DMS114 treated with DMSO at 0.1 percent for 48 hours (cell line): ENCODE results near the gene NEXN.
"Not testable (repeated sequence)": the region's sequence is repeated elsewhere in the genome, so short reads cannot be mapped to it uniquely, and the experiment has no call there.

Experiments used
- DNase-seq: peaks from one replicate; lab custom pipeline; 2025; ENCODE audit not compliant: unreplicated experiment; lab: John Stamatoyannopoulos, UW

Gene NEXN

DNA sequence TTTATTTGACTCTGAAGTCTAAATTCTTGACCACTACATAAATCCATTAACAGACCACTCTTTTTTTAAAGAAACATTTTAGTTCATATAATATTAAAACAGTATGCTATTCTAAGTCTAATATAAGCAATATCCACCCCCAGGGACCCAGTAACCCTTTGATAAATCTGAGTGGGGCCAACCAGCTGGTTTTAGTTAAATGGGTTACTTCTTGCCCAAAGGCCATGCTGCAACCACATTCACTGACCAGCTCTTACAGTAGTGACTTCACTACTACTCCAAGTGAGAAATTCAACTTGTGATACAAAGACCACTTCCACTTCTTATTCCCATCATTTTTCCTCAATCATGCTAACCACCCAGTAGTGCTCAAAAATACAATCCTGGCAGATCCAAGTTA, 70.0 kb downstream of the NEXN start:
- DNase-seq = no peak

DNA sequence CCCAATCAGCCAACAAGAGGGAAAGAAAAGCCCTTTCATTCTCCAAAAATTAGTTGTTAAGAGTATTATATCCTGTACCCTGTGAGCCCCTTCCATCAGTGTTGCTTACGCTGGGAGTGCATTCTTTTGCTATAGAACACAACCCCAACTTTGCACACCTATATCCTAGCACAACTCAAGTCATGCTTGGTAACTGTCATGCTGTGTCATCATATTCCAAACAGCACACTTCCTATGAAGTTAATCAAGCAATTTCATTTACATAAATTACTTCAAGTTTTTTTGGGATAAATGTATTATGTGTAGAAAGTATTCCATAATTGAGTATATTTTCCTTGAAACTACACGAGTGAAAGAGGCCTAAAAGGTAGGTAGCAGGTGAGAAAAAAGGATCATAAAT, 70.4 kb downstream of the NEXN start:
- no peak for DNase-seq

DNA sequence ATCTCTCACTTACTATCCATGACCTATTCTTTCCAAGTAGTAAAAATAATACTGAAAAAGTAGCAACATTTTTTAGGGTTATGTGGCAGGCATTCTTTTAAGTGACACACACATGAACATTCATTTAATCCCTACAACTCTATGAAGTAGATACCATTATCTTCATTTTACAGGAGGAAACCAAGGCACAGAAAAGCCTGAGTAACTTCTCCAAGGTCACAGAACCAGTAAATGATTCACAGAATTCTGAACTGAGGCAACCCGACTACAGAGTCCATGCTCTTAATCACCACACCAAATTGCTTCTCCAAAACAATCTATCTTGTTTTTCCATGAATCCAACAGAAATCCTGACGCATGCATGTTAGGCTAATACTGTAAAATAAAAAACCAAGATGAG, 73.0 kb downstream of the NEXN start:
- no peak for DNase-seq

DNA sequence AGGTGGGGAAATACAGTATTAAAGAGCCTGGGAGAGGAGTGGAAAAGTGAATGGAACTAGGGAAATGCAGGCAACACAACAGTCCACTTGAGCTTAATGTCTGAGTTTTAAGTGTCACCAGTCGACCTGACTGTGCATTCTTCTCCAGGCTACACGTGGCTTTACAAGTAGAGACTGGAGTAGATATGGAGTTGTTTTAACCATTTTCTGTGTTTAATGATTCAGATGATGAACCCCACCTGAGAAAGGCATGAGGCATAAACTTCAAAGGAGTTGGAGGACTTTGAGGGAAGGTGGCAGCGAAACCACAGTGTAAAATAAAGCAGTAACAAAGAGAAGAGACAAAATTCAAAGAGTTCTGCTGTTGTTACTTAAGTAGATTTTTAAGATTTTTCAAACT, 77.9 kb downstream of the NEXN start:
- DNase-seq = no peak

DNA sequence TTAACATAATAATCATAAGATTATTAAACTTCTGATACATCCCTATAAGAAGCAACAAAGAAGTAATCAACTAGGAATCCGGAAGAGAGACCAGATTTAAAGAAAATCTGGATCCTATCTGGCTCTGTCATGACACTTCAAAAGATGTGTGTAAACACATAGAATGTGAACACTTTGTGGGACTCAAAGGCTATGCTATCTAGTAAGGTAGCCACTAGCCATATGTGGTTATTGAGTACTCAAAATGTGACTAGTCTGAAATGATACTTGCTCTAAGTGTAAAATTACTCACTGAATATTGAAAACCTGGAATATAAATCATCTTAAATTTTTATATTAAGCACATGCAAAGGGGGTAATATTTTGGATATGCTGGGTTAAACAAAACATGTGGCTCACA, 81.8 kb downstream of the NEXN start:
- no peak for DNase-seq

DNA sequence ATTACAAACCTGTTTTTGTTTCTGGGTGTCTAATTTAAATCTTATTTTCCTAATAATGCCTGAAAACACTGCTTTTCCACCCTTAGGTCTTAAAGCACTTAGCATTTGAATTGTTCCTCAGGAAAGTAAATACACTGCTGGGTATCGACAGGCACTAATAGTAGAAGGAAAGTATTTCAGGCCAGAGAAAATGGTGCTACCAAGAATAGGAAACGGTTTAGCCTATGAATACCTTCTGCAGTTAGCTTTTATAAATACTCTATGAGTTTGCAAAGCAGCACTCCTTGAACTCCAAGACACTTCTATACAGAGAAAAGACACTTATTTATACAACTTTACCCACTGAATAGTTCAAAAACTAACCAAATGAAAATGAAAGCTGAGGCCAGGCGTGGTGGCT, 83.7 kb downstream of the NEXN start:
- DNase-seq = no peak

DNA sequence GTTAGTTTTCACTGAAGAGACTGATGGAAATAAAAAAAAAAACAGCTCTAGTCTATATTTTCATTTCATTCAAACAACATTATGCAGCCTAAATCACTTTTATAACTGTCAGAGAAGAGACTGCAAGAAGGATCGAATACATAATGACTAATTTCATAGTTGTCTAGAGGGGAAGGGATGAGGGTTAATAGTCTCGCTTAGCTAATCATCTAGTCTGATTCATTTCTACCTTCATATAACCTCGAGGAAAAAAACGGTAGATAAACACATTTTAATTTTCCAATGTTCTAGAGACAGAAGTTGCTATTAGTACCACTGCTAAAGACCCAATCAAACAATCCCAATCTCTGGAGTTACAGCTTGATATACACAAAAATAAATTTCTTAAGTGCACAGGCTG, 87.0 kb downstream of the NEXN start:
- DNase-seq = no peak

DNA sequence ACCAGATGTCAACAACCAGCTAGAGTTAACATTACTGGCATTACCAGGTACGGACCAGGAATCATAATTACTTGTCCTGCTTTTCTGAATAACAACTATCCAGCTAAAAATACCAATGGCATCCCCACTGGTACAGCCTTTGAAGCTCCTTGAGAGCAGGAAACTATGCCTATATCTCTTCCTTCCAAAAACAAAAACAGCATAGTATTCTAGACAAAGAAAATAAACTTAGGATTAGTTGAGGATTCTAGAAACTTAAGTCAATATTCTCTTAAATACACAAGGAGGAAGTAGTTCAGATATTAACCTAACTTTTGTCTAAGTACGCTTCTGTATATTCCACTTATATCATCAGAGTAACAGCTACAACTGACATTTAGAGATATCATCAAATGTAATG, 87.5 kb downstream of the NEXN start:
- no peak for DNase-seq

DNA sequence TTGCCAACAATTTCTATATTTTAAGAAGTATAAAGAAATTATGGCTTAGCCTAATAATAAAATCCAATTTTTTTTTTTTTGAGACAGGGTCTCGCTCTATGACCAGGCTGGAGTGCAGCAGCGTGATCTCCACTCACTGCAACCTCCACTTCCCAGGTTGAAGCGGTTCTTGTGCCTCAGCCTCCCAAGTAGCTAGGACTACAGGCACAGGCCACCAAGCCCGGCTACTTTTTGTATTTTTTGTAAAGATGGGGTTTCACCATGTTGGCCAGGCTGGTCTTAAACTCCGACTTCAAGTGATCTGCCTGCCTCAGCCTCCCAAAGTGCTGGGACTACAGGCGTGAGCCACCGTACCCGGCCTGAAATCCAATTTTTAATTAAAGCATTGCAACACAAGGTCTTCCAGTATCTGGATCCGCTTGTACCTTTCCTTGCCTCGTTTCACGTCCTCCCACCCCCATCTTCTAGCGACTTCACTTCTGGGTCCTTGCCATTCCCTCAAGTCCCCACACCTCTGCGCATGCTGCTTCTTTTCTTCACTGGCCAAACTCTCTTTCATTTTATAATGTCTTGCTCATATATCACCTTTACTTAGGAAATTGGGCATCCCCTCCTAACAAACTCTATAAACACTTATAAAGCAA, 88.1 kb downstream of the NEXN start:
- DNase-seq = no peak

DNA sequence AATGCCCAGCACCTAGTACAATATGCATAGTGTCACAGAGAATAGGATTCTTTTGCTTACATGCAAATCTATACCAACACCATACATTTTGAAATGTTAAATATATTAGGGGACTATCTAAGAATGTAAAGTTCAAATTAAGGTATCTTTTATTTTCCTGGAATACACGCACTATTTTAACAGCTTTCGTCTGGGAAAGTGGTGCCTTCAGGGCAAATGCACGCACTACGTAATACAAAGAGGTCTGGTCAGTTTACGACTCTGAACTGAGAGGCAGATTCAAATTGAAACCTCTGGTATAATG, 89.5 kb downstream of the NEXN start:
- no peak for DNase-seq

DNA sequence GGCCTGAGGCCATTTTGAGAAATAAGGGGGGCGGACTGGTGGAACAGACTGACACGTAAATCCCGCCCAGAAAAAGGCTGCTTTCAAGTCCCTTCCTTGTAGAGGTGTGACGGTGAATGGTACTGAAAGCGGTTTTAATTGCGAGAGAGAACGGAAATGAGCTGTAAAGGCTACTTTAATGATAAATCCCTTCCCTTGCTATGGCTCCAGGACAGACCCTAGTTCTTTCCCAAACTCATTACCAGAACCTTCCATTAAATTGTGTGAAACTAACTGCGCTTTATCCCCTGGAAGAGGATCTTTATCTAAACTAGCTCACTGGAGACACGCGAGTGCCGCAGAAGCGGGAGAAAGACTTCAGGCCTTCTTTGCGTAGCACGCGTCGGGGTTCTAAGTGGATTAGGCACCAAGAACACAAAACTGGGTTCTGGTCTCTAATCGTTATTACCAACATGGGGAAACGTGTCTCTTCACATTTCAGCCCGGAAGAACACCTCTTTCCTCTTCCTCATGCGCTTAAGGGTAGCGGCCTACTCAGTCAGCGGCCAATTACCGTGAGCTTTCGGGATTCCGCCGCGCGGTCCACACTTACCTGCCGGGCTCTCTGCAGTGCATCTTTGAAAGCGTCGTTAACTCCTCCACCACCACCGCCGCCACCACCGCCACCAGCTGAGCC, 90.0 kb downstream of the NEXN start:
- DNase-seq = peak; percentile 85

DNA sequence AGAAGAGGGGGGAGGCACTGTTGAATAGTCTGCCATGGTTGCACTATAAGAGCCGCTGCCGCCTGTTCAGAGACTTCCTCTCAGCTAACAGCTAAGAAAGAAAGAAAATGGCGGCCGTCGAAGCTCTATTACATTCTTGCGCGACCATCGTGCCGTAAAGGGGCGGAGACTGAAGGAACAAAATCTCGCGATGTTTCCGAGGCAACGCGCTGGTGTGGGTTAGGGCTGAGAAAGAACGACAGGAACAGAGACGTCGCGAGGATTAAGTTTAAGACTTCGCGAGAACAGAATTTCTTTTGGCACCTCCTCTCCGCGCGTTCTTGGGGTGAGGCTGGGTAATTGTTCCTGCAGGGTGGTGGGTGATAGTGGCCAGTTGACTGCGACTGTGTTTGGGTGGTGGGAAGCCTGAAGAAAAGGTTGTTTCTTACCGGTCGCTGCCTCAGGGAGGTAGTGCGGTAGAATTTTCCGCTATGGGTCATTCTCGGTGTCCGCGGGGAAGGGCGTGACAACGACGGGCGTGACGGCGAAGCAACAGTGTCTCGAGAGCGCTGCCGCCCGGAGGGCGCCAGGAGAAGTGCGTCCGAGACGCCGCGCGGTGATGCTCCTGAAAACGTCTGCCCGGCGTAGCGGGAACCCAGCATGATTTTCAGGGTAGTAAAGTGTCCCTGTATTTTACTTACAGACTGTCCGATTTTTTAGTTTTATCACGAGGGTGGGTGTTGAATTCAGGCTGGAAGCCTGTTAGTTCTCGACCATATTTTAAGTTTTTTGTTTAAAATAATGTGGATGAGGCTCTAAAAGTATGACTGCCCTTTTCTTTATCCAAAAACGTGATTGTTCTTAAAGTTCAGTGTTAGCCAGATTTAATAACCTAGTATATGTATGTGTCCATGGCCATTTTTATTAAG, 90.8 kb downstream of the NEXN start, which contains the start of gene FUBP1:
TSS of gene FUBP1 (minus strand) at position 104 of the 908 bp plus-strand sequence. CDS start at position 36, 68 bp downstream.
- peak; percentile 99 for DNase-seq

DNA sequence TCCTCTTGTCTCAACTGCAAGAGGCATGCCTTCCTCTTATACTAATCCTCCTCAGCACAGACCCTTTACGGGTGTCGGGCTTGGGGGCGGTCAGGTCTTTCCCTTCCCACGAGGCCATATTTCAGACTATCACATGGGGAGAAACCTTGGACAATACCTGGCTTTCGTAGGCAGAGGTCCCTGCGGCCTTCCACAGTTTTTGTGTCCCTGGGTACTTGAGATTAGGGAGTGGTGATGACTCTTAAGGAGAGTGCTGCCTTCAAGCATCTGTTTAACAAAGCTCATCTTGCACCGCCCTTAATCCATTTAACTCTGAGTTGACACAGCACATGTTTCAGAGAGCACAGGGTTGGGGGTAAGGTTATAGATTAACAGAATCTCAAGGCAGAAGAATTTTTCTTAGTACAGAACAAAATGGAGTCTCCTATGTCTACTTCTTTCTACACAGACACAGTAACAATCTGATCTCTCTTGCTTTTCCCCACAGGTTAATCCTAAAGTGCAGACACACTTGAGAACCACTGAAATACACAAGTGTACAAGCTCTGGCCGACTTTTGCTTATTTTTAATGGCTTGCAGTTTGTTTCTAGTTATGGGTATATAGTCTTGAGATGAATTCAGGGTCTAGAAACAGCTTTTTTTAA, 95.0 kb downstream of the NEXN start:
- DNase-seq = not testable (repeated sequence)

DNA sequence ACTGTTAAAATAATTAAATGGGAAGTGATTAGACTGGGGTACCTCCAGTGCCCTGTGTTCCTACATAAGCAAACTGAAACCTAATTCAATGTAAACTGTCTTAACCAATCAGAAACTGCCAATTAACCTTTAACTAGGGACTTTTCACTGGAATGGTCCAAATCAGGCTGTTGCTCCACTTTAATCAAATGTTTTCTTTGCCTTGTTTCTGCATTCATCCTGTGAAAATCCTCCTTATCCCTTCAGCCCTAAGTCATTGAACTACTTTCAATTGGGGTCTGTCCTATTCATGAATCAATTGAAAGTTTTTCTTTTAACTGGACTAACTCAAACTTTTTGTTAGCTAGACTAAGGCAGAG, 95.6 kb downstream of the NEXN start:
- DNase-seq = no peak

DNA sequence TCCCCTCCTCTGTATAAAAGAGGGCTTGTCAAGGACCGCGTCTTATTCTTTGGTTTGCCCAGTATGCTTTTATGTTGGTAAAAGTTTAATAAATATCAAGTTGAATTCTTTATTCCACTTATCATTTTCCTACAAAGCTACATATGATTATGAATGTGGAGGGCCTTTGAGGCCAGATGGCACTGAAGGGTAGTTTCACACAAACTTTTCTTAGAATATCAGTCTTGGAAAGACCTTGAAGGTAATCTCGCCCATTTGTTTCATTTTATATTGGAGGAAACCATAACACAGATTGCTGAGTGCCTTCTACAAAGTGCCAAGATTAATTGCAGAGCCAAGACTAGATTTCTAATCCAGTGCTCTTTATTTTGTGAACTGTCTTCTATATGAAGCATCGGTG, 96.2 kb downstream of the NEXN start:
- no peak for DNase-seq

DNA sequence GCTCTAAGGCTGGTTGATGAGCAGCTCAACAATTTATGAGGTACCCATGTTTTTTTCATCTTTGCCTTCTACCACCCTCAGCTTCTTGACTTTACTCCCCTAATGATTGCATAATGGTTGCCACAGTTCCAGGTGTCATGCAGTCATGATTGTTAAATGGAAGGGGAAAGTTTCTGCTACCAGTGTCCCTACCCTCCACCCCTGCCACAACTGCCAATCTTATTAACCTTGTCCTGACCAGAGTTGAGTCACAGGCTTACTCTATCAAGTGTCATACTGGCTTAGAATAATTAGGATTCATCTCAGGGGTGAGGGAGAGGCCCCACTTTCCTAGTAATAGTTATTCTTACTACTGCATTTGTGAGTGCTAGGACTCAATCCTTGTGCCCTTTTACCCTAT, 98.4 kb downstream of the NEXN start:
- no peak for DNase-seq

DNA sequence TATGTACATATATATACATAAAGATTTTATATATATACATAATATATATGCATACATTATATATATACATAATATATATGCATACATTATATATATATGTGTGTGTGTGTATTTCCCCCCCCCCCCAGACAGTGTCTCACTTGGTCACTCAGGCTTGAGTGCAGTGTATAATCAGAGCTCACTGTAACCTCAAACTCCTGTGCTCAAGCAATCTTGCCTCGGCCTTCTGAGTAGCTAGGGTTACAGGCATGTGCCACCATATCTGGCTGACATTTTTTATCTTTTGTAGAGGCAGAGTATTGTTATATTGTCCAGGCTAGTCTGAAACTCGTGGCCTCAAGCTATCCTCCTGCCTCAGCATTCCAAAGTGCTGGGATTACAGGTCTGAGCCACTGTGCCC, 99.5 kb downstream of the NEXN start:
- DNase-seq = no peak

DNA sequence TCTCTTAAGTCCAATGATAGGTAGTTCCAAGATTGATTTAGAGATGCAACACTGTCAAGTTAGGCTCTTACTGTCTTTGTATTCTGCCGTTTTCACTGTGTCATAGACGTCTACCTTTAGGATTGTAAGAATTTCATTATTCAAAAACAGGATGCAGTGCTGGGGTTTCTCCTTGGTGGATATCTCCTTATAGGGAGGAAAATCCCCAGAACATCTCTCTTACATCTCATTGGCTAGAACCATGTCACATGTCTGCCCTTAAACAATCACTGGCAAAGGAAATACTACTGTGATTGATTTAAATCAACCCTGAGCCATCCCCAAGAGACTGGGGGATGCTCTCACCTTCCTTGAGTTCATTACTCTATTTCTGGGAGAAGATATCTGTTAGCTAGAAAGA, 101.3 kb downstream of the NEXN start:
- no peak for DNase-seq

DNA sequence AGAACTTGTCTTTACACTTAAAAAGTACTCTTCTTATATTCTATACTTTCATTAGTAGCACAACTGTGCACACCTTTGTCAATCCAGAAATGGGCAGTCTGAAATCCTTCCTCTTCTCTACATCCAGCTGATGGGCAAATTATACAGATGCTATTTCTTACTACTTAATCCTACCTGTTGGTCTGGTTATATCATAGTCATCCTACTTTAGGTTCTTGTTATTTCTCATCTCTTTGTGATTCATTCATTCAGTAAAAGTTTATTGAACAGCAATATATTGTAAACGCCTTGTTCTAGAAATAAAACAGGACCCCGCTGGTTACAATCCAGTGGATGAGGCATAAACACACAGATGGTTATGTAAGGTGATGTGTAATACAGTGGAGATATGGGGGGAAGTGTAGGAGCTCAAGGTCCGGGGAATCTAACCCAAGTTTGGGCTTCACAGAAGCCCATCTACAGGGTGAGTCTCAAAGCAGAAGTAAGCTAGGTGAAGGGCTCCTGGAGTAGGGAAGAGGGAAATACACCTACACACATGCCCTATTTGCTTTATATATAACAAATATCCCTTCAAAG, 102.3 kb downstream of the NEXN start:
- no peak for DNase-seq

DNA sequence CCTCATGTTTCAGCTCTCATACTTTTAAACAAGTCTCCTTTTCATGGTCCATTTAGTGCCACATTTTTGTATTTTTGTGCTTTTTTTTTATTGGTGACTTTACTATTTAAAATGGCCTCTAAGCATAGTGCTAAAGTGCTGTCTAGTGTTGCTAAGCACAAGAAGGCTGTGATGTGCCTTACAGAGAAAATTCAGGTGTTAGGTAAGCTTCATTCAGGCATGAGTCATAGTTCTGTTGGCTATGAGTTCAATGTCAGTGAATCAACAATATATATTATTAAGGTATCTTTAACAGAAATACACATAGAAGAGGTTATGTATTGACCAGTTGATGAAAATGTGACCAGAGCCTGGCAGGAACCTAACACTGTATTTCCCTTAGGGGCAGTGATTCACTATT, 103.2 kb downstream of the NEXN start:
- DNase-seq = no peak
